ENCODE data around the gene TCF7L1. TPM values are rescaled to one million over a fixed set of nuclear protein-coding genes. Genes with fewer than 3 reads are reported as not detected.

Gene TCF7L1
- total RNA-seq, 2 experiments from 2014 or later, result not detected

- H3K36me3 Mint-ChIP-seq (ENCODE audit: low read depth), result peaks cover 44% of the 10 kb centered on the region
- H3K27me3 Mint-ChIP-seq (ENCODE audit: low read depth), result no peaks in the 10 kb centered on the region
- CTCF ChIA-PET, result interaction anchor here (1.2 to 1.3 kb wide), 2 partner anchors 62 to 198 kb away, joined by 3 to 4 read pairs; no protein-coding TSS in a partner anchor
- no peak overlapping the region for H3K27ac Mint-ChIP-seq
- no peaks in the 10 kb centered on the region for H3K9me3 Mint-ChIP-seq (ENCODE audit: insufficient read depth)
- no peak for ATAC-seq
- POLR2A ChIA-PET, result interaction anchor here (1.8 kb wide), 1 partner anchor 181 kb away, joined by 6 read pairs; the partner anchor contains the start of gene MAT2A
- no peak for DNase-seq
- H3K4me3 Mint-ChIP-seq, result no peak overlapping the region
- peaks cover 38% of the 10 kb centered on the region for H3K4me1 Mint-ChIP-seq (ENCODE audit: low read depth)
Measured at GRCh38 chr2:85357736-85358135, 224.5 kb downstream of the TCF7L1 start.

Other genes starting within 250 kb of the TCF7L1 start
- gene TMSB10, start 227.7 kb upstream of the TCF7L1 start, total RNA-seq, result 1,000 to 10,000 TPM; 4,520 to 4,885 TPM
- 10 to 100 TPM; 88.9 to 92.5 TPM for gene KCMF1, start 162.2 kb upstream of the TCF7L1 start, total RNA-seq
- gene TGOLN2, start 194.6 kb downstream of the TCF7L1 start, total RNA-seq, result 100 to 1,000 TPM; 100 to 102 TPM
- 10 to 100 TPM; 27.8 to 28.4 TPM for gene RETSAT, start 221.1 kb downstream of the TCF7L1 start, total RNA-seq
- 10 to 100 TPM; 14.4 to 19.9 TPM for gene ELMOD3, start 221.4 kb downstream of the TCF7L1 start, total RNA-seq

All from activated CD8-positive, alpha-beta T cell treated with anti-CD3 and anti-CD28 coated beads, Interleukin-2, amount 10 ng/mL, durations not matched to agents 7 days and 5 days (primary cell).